Colon (tissue), 2 donors: ENCODE data around the gene CTSO.
"Not testable (repeated sequence)": the region's sequence is repeated elsewhere in the genome, so short reads cannot be mapped to it uniquely, and the experiment has no call there.

Experiments used
- FAIRE-seq: peaks from 2 replicates; lab custom pipeline; 2012; peaks lifted over from hg19 to GRCh38; lab: Jason Lieb, UNC
- donor health status: control.
- donor health status: control.

Gene CTSO

DNA sequence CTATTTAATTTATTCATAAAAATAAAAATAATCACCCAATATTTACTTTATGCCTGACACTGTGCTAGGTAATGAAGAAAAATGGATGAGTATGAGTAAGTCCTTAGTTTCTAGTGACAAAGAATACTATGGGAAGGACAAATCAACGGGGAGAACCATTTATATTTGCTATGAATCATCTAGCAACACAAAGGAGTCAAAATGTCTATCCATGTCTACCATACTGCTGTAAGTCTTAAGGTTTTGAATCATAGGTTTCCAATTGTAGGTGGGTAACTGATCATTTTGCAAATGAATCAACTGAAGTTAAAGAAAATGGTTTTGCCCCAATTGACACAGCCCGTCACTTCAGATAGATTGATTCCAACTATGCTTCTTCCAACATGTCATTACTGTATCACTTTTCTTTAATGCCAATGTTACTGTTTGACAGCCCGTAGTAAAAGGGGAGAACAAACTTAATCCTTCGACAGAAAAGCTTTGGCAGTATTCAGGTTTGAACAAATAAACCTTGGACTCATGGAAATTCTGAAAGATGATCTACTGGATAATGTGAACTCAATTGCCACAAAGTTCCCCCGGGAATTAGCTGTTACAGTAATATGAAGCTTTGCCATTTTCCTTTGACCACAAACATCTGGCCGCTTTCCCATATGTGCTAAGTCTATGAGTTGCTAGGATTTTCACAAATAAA is 47.0 kb downstream of the CTSO start:
- FAIRE-seq = no peak

- FAIRE-seq = no peak
These were observed 49.3 kb downstream of the CTSO start for GRCh38 chr4:155904331-155904730.

GRCh38 chr4:155903453-155903852 is 50.2 kb downstream of the CTSO start, which contains the start of gene TDO2:
TSS of gene TDO2 (plus strand) at chr4:155903696. CDS start at chr4:155903759, 63 bp downstream.
- FAIRE-seq = no peak

GRCh38 chr4:155901013-155901412 is 52.7 kb downstream of the CTSO start:
- FAIRE-seq = no peak

DNA sequence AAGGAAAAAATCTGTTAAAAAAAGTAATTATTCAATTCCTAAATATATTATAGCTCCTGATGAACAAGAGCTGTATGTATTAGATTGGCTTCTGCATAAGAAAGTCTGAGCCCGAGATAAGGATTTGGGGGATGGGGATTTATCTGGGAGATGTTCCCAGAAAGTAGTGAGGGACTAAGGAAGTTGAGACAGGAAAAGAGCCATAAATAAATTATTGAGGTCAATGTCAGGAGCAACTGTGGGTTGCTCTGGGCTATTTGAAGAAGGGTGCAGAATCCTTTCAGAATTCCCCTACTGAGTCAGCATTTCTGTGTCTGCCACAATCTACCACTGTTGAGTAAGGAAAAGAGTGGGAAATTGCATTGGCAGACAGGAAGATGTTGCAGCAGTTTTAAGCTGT is 53.3 kb downstream of the CTSO start:
- FAIRE-seq = no peak

DNA sequence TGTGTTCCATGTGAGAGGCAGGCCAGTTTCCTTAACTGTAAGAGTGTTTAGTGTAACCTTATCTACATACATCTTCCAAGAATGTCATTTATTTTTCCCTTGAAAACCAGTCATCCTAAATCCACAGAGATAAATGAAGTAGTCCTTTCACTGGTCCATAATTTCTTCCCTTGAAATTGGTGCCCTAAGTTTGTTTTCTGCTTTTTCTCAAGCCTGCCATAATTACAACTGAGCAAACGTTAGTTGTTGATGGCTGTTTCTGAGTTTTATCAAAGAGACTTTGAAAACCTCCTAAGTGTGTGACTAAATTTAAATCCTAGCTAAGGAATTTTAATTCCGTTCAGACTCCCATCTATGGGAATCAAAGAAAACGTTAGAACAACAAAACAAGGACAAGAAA is 53.8 kb downstream of the CTSO start:
- FAIRE-seq = no peak

DNA sequence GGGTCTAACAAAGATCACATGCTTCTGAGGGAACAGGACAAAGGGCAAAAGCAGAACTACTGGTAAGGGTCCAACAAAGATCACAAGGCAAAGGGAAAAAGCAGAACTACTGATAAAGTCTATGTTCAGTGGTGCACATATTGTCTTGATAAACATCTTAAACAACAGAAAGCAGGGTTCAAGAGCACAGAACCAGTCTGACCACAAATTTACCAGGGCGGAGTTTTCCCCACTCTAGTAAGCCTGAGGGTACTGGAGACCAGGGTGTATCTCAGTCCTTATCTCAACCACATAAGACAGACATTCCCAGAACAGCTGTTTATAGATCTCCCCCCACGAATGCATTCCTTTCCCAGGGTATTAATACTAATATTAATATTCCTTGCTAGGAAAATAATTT is 55.3 kb downstream of the CTSO start:
- not testable (repeated sequence) for FAIRE-seq

- FAIRE-seq = no peak
These were observed 62.6 kb downstream of the CTSO start for GRCh38 chr4:155891058-155891457.

DNA sequence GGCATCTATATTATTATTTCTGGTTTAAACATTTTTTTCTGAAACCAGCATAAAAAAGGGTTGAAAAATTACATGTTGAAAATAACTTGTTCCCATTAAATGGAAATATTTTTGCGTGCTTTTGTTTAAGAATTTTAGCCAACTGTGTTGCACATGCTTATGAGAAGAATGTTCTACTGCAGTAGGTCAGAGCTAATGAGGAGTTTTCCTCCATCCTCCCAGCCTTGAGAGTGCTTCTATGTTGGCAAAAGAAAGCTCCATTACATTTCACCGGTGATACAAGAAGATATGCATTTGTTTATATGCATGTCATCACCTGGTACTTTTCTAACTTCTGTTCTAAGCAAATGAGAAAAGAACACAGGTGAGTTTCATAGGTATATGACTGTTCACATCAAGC is 63.7 kb downstream of the CTSO start:
- FAIRE-seq = no peak

DNA sequence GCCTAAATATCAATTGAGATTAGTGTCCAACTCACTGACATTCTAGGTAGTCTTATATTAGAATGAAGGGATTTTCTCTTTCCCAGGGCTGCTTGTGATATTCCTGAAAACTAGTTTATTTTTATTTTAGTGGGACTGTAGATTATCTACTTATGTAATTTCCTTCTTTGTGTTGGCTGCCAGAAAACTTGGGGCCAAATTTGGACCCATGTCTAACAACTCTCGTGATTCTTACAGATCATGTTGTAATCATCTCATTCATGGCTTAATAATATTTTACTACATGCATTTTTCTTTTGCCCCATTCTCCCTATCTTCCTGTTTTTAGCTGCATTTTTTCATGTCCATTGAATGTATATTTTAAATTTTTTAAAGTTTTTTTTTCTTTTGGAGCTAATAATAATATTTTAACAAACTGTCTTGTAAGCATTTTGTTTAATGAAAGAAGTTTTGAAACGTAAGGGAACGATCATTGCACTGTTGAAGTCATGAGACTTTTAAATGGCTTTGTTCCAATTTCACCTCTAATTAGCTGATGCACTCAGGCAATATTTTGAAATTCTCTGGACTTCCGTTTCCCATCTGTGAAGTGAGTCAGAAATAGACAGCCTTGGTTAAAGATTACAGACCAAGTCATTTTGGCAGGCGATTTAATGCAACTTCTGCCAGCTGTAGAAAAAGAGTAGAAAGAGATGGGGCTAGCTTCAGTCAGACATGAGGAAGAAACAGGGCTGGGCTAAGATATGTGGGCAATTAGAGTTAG is 64.5 kb downstream of the CTSO start:
- FAIRE-seq = no peak

DNA sequence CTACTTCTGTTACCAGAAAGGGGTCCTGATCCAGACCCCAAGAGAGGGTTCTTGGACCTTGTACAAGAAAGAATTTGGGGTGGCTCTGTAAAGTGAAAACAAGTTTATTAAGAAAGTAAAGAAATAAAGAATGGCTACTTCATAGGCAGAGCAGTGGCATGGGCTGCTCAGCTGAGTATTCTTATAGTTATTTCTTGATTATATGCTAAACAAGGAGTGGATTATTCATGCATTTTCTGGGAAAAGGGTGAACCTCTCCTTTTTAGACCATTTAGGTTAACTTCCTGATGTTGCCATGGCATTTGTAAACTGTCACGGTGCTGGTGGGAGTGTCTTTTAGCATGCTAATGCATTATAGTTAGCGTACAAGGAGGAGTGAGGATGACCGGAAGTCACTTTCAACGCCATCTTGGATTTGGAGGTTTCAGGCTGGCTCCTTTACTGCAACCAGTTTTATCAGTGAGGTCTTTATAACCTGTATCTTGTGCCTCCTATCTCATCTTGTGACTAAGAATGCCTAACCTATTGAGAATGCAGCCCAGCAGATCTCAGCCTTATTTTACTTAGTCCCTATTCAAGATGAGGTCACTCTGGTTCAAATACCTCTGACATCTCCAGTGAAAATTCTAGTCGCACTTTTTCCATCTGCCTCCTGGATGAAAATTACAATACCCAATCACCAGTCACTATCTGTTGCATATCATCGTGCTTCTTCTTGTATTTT is 65.7 kb downstream of the CTSO start:
- FAIRE-seq = no peak

DNA sequence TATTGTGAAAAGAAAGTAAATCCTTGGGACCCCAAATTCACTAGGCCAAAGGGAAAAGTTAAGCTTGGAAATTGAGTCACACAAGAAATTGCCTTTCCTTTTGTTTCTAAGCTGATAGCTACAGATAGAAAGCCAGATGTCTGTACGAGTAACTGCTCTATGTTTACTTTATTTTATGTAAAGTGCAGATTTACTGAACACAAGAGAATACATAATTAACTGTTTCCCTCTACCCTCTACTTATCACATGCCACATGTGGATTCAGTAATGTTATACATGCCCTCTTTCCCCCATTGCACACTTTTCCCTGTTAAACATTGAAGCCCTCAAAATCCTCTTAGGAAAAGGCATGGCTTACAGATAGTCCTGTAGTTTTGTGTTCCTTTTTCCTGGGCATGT is 66.6 kb downstream of the CTSO start:
- no peak for FAIRE-seq

DNA sequence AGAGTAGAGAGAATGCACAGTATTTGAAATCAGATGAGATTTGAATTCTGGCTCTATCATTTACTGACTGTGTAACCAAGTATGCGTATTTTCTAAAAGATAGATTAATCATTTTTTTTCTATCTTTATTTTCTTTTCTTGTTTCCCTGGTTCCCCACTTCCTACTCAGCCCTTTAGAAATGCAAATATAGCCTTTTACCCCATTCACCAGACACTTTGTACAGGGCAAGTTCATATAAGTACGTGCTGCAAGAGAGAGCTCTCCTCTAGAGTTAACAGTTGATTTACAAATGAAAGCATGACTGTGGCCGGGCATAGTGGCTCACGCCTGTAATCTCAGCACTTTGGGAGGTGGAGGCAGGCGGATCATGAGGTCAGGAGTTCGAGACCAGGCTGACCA is 68.0 kb downstream of the CTSO start:
- FAIRE-seq = no peak

GRCh38 chr4:155883895-155884294 is 69.8 kb downstream of the CTSO start:
- FAIRE-seq = no peak

- no peak for FAIRE-seq
These were observed 72.1 kb downstream of the CTSO start for GRCh38 chr4:155881555-155881954.

GRCh38 chr4:155879767-155880166 is 73.9 kb downstream of the CTSO start:
- no peak for FAIRE-seq

DNA sequence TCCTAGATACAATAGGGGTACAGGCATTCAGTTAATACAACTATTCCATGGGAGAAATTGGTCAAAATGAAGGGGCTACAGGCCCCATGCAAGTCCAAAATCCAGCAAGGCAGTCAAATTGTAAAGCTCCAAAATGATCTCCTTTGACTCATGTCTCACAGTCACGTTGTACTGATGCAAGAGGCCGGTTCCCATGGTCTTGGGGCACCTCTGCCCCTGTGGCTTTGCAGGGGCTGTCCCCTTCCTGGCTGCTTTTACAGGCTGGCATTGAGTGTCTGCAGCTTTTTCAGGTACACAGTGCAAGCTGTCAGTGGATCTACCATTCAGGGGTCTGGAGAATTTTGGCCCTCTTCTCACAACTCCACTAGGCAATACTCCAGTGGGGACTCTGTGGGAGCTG is 75.1 kb downstream of the CTSO start:
- no peak for FAIRE-seq

DNA sequence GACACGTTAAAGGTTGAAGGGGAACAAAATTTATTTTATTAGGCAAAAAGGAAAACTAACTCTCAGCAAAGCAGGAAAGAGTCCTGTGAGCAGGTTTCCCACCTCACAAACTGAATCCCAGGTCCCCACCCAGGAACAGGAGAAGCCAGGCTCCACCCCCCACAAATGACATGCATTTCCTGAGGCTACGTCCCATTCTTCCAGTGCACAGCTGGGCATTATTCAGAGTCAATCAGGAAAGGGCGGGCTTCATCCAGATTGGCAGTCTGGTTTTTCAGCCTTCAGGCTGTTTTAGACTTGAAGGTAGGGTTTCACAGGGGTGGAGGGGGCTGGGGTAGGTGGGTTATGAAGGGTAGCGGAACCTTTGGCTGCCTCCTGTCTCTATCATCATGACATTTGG is 75.7 kb downstream of the CTSO start:
- FAIRE-seq = no peak

DNA sequence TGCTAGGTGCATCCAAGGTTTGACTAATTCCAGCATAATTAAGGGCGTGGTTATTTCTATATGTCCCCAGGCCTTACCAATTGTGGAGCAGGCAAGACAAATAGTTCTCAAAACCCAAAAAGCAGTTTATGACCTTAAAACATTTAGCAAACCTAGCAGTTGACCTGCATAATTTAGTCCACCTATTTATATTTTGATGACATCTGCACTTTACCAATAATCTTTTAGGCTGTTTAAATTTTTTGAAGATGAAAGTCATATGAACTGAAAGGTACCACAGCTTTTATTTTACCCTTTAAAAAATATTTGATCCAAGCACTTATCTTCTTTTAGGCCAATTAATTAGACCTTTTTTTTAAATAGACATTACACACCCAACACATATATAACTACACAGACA is 77.8 kb downstream of the CTSO start:
- FAIRE-seq = no peak
